ENCODE data around the gene A3GALT2.

A3GALT2 gene

DNA sequence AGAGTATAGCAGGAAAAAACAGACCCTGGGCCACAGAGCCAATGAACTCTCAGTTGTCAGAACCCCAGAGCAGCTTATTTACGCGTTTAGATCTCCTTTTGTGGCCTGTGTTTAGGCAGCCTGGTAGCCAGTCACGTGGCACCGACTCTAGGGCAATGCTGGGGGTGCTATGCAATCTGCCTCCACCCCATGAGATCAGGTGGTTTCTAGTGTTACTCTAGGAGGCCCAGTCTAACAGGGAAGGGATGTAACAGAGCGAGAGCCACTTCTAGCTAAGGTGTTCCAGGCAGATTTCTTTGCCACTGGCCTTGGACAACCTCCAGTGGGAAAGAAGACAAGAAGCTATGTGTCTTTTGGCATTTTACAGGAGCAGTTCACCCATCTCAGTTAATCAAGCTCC lies 12.0 kb upstream of the A3GALT2 start:
- H2AFZ ChIP-seq, result no peak overlapping the region
- peak overlapping the region; percentile 19 for H3K27ac ChIP-seq
- H3K79me2 ChIP-seq, result peaks cover 8% of the 10 kb centered on the region
- H3K4me3 ChIP-seq (ENCODE audit: low read depth, low read length), result no peak overlapping the region
- TF ChIP-seq, protein P1, sequence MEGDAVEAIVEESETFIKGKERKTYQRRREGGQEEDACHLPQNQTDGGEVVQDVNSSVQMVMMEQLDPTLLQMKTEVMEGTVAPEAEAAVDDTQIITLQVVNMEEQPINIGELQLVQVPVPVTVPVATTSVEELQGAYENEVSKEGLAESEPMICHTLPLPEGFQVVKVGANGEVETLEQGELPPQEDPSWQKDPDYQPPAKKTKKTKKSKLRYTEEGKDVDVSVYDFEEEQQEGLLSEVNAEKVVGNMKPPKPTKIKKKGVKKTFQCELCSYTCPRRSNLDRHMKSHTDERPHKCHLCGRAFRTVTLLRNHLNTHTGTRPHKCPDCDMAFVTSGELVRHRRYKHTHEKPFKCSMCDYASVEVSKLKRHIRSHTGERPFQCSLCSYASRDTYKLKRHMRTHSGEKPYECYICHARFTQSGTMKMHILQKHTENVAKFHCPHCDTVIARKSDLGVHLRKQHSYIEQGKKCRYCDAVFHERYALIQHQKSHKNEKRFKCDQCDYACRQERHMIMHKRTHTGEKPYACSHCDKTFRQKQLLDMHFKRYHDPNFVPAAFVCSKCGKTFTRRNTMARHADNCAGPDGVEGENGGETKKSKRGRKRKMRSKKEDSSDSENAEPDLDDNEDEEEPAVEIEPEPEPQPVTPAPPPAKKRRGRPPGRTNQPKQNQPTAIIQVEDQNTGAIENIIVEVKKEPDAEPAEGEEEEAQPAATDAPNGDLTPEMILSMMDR (IDR thresholded peaks at IDR 0.05), result no peak
- no peaks in the 10 kb centered on the region for H3K9me3 ChIP-seq (ENCODE audit: control insufficient read depth, low read length)
- H3K4me2 ChIP-seq (ENCODE audit: low read length), result no peak overlapping the region
- H3K27me3 ChIP-seq (ENCODE audit: control insufficient read depth, insufficient read depth, low read length), result no peaks in the 10 kb centered on the region
- peaks cover 5% of the 10 kb centered on the region for H3K4me1 ChIP-seq
- H3K9ac ChIP-seq, result no peak overlapping the region
- no peaks in the 10 kb centered on the region for H3K36me3 ChIP-seq (ENCODE audit: control insufficient read depth, insufficient read depth, low read length)

DNA sequence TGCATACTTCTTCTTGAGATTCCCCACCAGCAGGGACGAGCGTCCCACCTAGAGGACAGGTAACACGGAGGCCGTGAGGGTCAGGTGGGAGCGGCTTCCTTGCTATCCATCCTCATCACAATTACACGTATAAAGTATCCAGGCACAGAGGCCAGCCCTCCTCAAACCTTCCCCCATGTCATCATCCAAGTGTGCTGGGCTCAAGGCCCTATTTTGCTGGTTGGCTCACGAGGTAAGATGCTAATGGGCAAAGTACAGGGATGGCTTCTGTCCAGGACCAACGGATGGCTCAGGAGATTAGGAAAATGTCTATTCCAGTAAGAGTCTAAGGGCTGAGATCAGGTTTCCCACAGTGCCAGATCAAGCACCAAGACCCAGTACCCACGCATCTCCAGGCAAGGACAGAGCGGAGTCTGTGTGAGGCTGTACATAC lies 11.5 kb upstream of the A3GALT2 start:
- no peak overlapping the region for H3K4me3 ChIP-seq (ENCODE audit: low read depth, low read length)
- no peak overlapping the region for H3K4me2 ChIP-seq (ENCODE audit: low read length)
- H3K4me1 ChIP-seq, result peaks cover 8% of the 10 kb centered on the region
- peaks cover 5% of the 10 kb centered on the region for H3K79me2 ChIP-seq
- H3K9me3 ChIP-seq (ENCODE audit: control insufficient read depth, low read length), result no peaks in the 10 kb centered on the region
- TF ChIP-seq, protein P1 (IDR thresholded peaks at IDR 0.05), result no peak
- H3K36me3 ChIP-seq (ENCODE audit: control insufficient read depth, insufficient read depth, low read length), result no peaks in the 10 kb centered on the region
- H3K27ac ChIP-seq, result no peak overlapping the region
- H3K27me3 ChIP-seq (ENCODE audit: control insufficient read depth, insufficient read depth, low read length), result no peaks in the 10 kb centered on the region
- no peak overlapping the region for H2AFZ ChIP-seq
- H3K9ac ChIP-seq, result no peak overlapping the region

DNA sequence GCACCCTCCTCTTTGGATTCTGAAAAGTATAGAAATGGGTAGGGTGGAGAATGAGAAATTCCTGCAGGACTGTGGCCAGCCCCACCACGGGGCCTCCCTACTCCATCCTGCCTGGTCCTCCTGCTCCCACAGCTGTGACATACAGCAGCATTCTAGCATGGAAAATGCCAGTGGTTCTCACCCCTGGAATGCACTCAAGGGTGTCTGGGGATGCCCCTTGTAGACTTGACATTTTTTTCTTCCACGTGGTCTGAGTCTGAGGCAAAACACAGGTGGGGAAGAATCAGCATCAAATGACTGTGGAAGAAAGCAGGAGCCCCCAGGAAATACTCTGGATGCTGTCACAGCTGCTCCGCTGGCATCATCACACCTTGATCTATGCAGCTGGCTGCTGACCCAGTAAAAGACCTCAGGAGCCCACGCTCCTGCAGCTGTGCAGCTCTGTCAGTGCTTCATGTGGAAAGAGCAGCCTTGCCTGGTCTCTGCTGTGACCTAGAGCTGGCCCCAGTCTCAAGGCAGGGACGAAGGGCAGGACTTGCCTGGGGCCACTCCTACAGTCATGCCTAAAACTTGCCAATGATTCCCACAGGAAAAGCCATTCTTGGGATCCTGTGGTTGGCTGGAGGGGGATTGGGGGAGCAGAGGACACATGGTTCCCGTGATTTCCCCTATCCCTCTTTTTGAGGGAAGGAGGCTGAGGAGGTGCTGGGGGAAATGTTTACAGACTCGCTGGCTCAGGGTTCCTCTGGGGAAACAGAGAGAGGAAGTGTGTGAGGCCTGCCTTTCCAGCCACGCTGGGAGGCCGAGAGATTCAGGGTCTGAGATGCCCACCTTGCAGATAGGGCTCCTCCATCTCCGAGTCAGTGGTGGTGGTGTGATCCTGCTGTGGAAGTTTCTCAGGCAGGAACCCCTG lies 10.8 kb upstream of the A3GALT2 start:
- Histone ChIP-seq H3K9me3 (ENCODE audit: control insufficient read depth, low read length) (no peaks in the 10 kb centered on the region), H2AFZ (no peak overlapping the region), H3K4me3 (ENCODE audit: low read depth, low read length) (no peak overlapping the region), H3K4me2 (ENCODE audit: low read length) (no peak overlapping the region), H3K27ac (no peak overlapping the region), H3K4me1 (peaks cover 8% of the 10 kb centered on the region), H3K79me2 (peaks cover 2% of the 10 kb centered on the region), H3K9ac (no peak overlapping the region), H3K27me3 (ENCODE audit: control insufficient read depth, insufficient read depth, low read length) (no peaks in the 10 kb centered on the region), H3K36me3 (ENCODE audit: control insufficient read depth, insufficient read depth, low read length) (no peaks in the 10 kb centered on the region)
- TF ChIP-seq, protein P1 (IDR thresholded peaks at IDR 0.05), result no peak

DNA sequence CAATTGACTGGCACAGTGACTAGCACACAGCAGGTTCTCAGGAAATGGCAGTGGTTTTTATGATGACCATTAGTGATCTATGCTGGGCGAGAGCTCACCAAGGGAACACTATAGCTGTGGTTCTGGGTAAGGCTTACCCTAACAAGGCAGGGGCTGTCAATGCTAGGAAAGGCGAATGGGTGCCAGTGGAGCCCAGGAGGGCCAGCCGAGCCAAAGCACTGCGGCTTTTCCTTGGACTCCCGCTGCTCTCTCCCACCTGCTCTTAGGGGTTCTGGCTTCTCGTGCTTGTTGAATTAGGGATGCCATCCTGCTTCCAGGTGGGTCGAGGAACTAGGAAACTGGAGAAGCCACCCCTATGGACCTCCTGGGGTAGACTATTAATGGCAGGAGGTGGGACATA lies 10.0 kb upstream of the A3GALT2 start:
- H3K4me1 ChIP-seq, result peaks cover 8% of the 10 kb centered on the region
- H3K9ac ChIP-seq, result no peak overlapping the region
- H3K4me3 ChIP-seq (ENCODE audit: low read depth, low read length), result no peak overlapping the region
- H2AFZ ChIP-seq, result no peak overlapping the region
- no peak overlapping the region for H3K27ac ChIP-seq
- H3K27me3 ChIP-seq (ENCODE audit: control insufficient read depth, insufficient read depth, low read length), result no peaks in the 10 kb centered on the region
- H3K9me3 ChIP-seq (ENCODE audit: control insufficient read depth, low read length), result no peaks in the 10 kb centered on the region
- peaks cover 2% of the 10 kb centered on the region for H3K79me2 ChIP-seq
- no peaks in the 10 kb centered on the region for H3K36me3 ChIP-seq (ENCODE audit: control insufficient read depth, insufficient read depth, low read length)
- no peak overlapping the region for H3K4me2 ChIP-seq (ENCODE audit: low read length)
- TF ChIP-seq, protein P1 (IDR thresholded peaks at IDR 0.05), result no peak

Measured in parathyroid adenoma (tissue), 2 donors.